ENCODE data around the gene PRPF6.
A peak's percentile ranks its signal among the peaks of the same experiment; 100 is the strongest.

Gene PRPF6

GRCh38 chr20:63980806-63981728 is at the start of gene PRPF6:
Gene PRPF6 (plus strand): TSS chr20:63981132. CDS start chr20:63981246, 114 bp downstream.
- DNase-seq (ENCODE audit: low spot score), result peak; percentile 93

- no peak for DNase-seq (ENCODE audit: low spot score)
Measured at GRCh38 chr20:63931735-63932134, 49.2 kb upstream of the PRPF6 start.

- DNase-seq (ENCODE audit: low spot score), result no peak
Measured at GRCh38 chr20:63932606-63933160, 48.2 kb upstream of the PRPF6 start.

GRCh38 chr20:63933646-63934045 is 47.3 kb upstream of the PRPF6 start:
- DNase-seq (ENCODE audit: low spot score), result no peak

GRCh38 chr20:63934271-63935068 is 46.5 kb upstream of the PRPF6 start:
- no peak for DNase-seq (ENCODE audit: low spot score)

- no peak for DNase-seq (ENCODE audit: low spot score)
Measured at GRCh38 chr20:63935447-63935846, 45.5 kb upstream of the PRPF6 start.

- DNase-seq (ENCODE audit: low spot score), result no peak
Measured at GRCh38 chr20:63937596-63937995, 43.3 kb upstream of the PRPF6 start.

GRCh38 chr20:63939061-63939935 is 41.6 kb upstream of the PRPF6 start:
- DNase-seq (ENCODE audit: low spot score), result no peak

GRCh38 chr20:63940071-63940471 is 40.9 kb upstream of the PRPF6 start:
- DNase-seq (ENCODE audit: low spot score), result no peak

- no peak for DNase-seq (ENCODE audit: low spot score)
Measured at GRCh38 chr20:63940472-63941266, 40.3 kb upstream of the PRPF6 start.

GRCh38 chr20:63941282-63942081 is 39.5 kb upstream of the PRPF6 start:
- DNase-seq (ENCODE audit: low spot score), result peak; percentile 73

GRCh38 chr20:63942250-63942951 is 38.5 kb upstream of the PRPF6 start:
- DNase-seq (ENCODE audit: low spot score), result peak; percentile 47

- no peak for DNase-seq (ENCODE audit: low spot score)
Measured at GRCh38 chr20:63942969-63943807, 37.7 kb upstream of the PRPF6 start.

GRCh38 chr20:63943808-63944077 is 37.2 kb upstream of the PRPF6 start:
- no peak for DNase-seq (ENCODE audit: low spot score)

- no peak for DNase-seq (ENCODE audit: low spot score)
Measured at GRCh38 chr20:63944078-63944941, 36.6 kb upstream of the PRPF6 start.

- DNase-seq (ENCODE audit: low spot score), result no peak
Measured at GRCh38 chr20:63945031-63945658, 35.8 kb upstream of the PRPF6 start.
